Ascending aorta (tissue), 2 donors: ENCODE data around the gene MORC2. TPM values are rescaled to one million over a fixed set of nuclear protein-coding genes. Genes with fewer than 3 reads are reported as not detected.

Source experiments
- DNase-seq, 2 donors: peaks; one replicate each; pipeline ENCODE4 v3.0.0-alpha.2; 2019; ENCODE audit warnings: low spot score in 2 of 2
- H3K27ac ChIP-seq, 2 donors: fragments of 200-600 bp; sonication (generic); one replicate each; pipeline ENCODE4 v1.5.1; 2016 to 2017; ENCODE audit warnings: mild to moderate bottlenecking in 1 of 2
- H3K27me3 ChIP-seq: fragments of 200-600 bp; sonication (generic); one replicate; pipeline ENCODE4 v1.5.1; 2017
- H3K36me3 ChIP-seq, 2 donors: fragments of 200-600 bp; sonication (generic); one replicate each; pipeline ENCODE4 v1.5.1; 2016
- H3K4me1 ChIP-seq, 2 donors: fragments of 200-600 bp; sonication (generic); one replicate each; pipeline ENCODE4 v1.5.1; 2016 to 2017; ENCODE audit warnings: mild to moderate bottlenecking in 1 of 2
- H3K4me3 ChIP-seq, 2 donors: fragments of 200-600 bp; sonication (generic); one replicate each; pipeline ENCODE4 v1.5.1; 2016 to 2017; ENCODE audit warnings: mild to moderate bottlenecking in 1 of 2
- H3K9me3 ChIP-seq, 2 donors: fragments of 200-600 bp; sonication (generic); one replicate each; pipeline ENCODE4 v1.5.1; 2016
- CTCF ChIP-seq, 3 experiments: fragments of 200-600 bp in 2 of 3; fragments of 450-650 bp in 1 of 3; sonication (generic) in 2 of 3; IDR thresholded peaks; one replicate each; pipeline ENCODE4 v1.5.1; 2016 to 2019; ENCODE audit warnings: antibody characterized with exemption in 3 of 3, mild to moderate bottlenecking in 1 of 3, moderate library complexity in 1 of 3
- intact Hi-C: fragments of 100-400 bp; cut with DNase I; formaldehyde crosslinking; loops from one replicate; pipeline ENCODE4 v1.15.1; 2023
- total RNA-seq: library from RNA; depleted of rRNA; stranded (reverse); fragments of >200 nt; gene quantifications from one replicate; pipeline ENCODE4 v1.1.0, GENCODE V29; 2016

Gene MORC2
- total RNA-seq, 1 donor from 2014 or later, result 38.6 TPM

- Histone ChIP-seq H3K27ac (no peak overlapping the region), H3K36me3 (peaks cover 4 to 5% of the 10 kb centered on the region in 2 donors), H3K9me3 (no peaks in the 10 kb centered on the region), H3K4me3 (no peak overlapping the region), H3K4me1 (no peaks in the 10 kb centered on the region), H3K27me3 (no peaks in the 10 kb centered on the region)
- intact Hi-C loops, result no loop called here
- no peak for TF ChIP-seq CTCF (IDR thresholded peaks at IDR 0.05)
- DNase-seq, result peak in 1 of 2 donors; percentile 56
Observed at GRCh38 chr22:30892731-30893221, 75.8 kb downstream of the MORC2 start.

- no peak for DNase-seq
- Histone ChIP-seq H3K4me3 (no peak overlapping the region), H3K9me3 (no peaks in the 10 kb centered on the region), H3K27me3 (no peaks in the 10 kb centered on the region), H3K36me3 (peaks cover 4 to 5% of the 10 kb centered on the region in 2 donors), H3K4me1 (no peaks in the 10 kb centered on the region), H3K27ac (no peak overlapping the region)
- intact Hi-C loops, result no loop called here
- no peak for TF ChIP-seq CTCF (IDR thresholded peaks at IDR 0.05)
Observed at GRCh38 chr22:30892286-30892685, 76.3 kb downstream of the MORC2 start.

DNA sequence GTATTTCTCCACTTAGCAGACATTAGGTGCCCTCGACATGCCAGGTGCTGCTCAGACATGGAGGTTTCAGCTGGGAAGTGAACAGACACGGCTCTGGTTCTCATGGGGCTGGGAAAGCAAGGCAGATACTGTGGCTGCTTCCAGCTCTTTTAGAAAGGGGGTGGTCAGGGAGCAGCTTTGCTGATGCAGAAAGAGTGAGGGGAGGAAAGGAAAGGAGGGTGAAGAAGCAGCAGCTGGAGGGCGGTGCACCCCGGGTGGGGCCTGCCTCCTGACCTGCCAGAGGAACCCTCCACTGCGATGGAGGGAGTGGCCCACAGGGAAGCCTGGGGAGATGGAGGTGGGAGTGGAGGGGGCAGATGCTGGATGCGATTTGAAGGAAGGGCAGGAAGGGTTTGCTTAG, 76.8 kb downstream of the MORC2 start:
- intact Hi-C loops, result no loop called here
- peak in 1 of 2 donors; percentile 41 for DNase-seq
- H3K36me3 ChIP-seq, result peaks cover 4 to 5% of the 10 kb centered on the region in 2 donors
- H3K4me1 ChIP-seq, result no peaks in the 10 kb centered on the region
- H3K27me3 ChIP-seq, result no peaks in the 10 kb centered on the region
- TF ChIP-seq CTCF (IDR thresholded peaks at IDR 0.05), result no peak
- no peak overlapping the region for H3K4me3 ChIP-seq
- H3K27ac ChIP-seq, result no peak overlapping the region
- no peaks in the 10 kb centered on the region for H3K9me3 ChIP-seq

DNA sequence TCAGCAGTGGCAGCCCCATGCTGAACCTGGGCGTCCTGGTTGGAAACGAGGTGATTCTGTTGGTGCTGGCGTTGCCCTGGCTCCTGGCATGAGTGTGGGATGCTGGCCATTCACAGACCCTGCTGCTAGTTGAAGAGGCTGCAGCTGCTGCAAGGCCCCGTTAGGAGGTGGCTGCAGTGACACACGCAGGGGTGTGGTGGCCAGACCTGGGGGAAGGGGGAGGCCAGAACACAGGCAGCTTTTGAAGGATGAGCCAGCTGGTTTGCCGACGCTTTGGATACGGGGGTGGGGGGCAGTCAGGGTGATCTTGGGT, 77.2 kb downstream of the MORC2 start:
- Histone ChIP-seq H3K9me3 (no peaks in the 10 kb centered on the region), H3K27me3 (no peaks in the 10 kb centered on the region), H3K4me3 (no peak overlapping the region), H3K27ac (no peak overlapping the region), H3K4me1 (no peaks in the 10 kb centered on the region), H3K36me3 (peaks cover 4 to 5% of the 10 kb centered on the region in 2 donors)
- TF ChIP-seq CTCF (IDR thresholded peaks at IDR 0.05), result no peak
- peak in 1 of 2 donors; percentile 39 for DNase-seq
- intact Hi-C loops, result no loop called here

DNA sequence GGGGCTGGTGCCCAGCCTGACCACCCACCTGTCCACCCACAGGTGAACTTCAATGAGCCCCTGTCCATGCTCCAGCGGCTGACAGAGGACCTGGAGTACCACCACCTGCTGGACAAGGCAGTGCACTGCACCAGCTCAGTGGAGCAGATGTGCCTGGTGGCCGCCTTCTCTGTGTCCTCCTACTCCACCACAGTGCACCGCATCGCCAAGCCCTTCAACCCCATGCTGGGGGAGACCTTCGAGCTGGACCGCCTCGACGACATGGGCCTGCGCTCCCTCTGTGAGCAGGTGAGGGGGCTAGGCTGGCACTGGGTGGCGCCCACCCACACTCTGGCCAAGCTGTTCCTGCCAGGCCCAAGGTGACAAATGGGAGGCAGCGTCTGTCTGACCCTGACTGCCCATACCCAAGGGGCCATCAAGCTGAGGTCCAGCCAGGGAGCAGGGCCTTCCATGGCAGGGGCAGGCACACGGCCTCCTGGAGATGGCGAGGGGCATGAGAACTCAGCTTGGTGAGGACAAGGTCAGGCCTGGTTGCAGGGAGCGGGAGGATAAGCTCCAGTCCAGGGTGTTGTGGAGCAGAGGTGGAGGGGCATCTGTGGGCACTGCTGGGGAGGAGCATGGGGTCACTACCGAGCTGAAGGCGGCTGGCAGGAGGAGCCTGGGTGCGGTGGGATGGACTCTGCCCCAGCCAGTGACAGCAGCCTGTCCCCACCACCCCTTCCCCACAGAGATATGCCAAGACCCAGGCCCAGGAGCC, 77.7 kb downstream of the MORC2 start:
- H3K27me3 ChIP-seq, result no peaks in the 10 kb centered on the region
- H3K4me3 ChIP-seq, result no peak overlapping the region
- TF ChIP-seq CTCF (IDR thresholded peaks at IDR 0.05), result peak; percentile 47 to 64 (median 54)
- H3K36me3 ChIP-seq, result peaks cover 4 to 5% of the 10 kb centered on the region in 2 donors
- intact Hi-C loops, result no loop called here
- no peaks in the 10 kb centered on the region for H3K4me1 ChIP-seq
- no peak overlapping the region for H3K27ac ChIP-seq
- peak in 1 of 2 donors; percentile 61 for DNase-seq
- no peaks in the 10 kb centered on the region for H3K9me3 ChIP-seq
